ENCODE data around the gene CHST7. TPM values are rescaled to one million over a fixed set of nuclear protein-coding genes. Genes with fewer than 3 reads are reported as not detected.

Gene CHST7
- total RNA-seq, 4 donors from 2014 or later = 15.7 to 80.8 (median 42.9) TPM

- no peak for TF ChIP-seq CTCF (IDR thresholded peaks at IDR 0.05; ENCODE audit: low read depth)
Observed at GRCh38 chrX:46599051-46599560, 25.5 kb downstream of the CHST7 start.

- TF ChIP-seq CTCF (IDR thresholded peaks at IDR 0.05; ENCODE audit: low read depth) = no peak
Observed at GRCh38 chrX:46601283-46601682, 27.7 kb downstream of the CHST7 start.

GRCh38 chrX:46602468-46603102 lies 29.0 kb downstream of the CHST7 start:
- no peak for TF ChIP-seq CTCF (IDR thresholded peaks at IDR 0.05; ENCODE audit: low read depth)

- no peak for TF ChIP-seq CTCF (IDR thresholded peaks at IDR 0.05; ENCODE audit: low read depth)
Observed at GRCh38 chrX:46607916-46608315, 34.4 kb downstream of the CHST7 start.

GRCh38 chrX:46610070-46610658 lies 36.6 kb downstream of the CHST7 start:
- no peak for TF ChIP-seq CTCF (IDR thresholded peaks at IDR 0.05; ENCODE audit: low read depth)

- TF ChIP-seq CTCF (IDR thresholded peaks at IDR 0.05; ENCODE audit: low read depth) = no peak
Observed at GRCh38 chrX:46611658-46612362, 38.2 kb downstream of the CHST7 start.

GRCh38 chrX:46617906-46618305 lies 44.3 kb downstream of the CHST7 start:
- TF ChIP-seq CTCF (IDR thresholded peaks at IDR 0.05; ENCODE audit: low read depth) = no peak
